Stimulated activated CD4-positive, alpha-beta T cell treated with anti-CD3 and anti-CD28 coated beads, Interleukin-1b, Interleukin-23, amount 100 ng/mL, for 24 hours (primary cell): ENCODE measurements around the gene PIGB.
"Not testable (repeated sequence)": the region's sequence is repeated elsewhere in the genome, so short reads cannot be mapped to it uniquely, and the experiment has no call there.

Experiments used
- DNase-seq, 4 experiments: peaks; one replicate each; pipeline ENCODE4 v3.0.0-alpha.2; 2020; ENCODE audit warnings: low read depth in 4 of 4, low spot score in 1 of 4

Gene PIGB

DNA sequence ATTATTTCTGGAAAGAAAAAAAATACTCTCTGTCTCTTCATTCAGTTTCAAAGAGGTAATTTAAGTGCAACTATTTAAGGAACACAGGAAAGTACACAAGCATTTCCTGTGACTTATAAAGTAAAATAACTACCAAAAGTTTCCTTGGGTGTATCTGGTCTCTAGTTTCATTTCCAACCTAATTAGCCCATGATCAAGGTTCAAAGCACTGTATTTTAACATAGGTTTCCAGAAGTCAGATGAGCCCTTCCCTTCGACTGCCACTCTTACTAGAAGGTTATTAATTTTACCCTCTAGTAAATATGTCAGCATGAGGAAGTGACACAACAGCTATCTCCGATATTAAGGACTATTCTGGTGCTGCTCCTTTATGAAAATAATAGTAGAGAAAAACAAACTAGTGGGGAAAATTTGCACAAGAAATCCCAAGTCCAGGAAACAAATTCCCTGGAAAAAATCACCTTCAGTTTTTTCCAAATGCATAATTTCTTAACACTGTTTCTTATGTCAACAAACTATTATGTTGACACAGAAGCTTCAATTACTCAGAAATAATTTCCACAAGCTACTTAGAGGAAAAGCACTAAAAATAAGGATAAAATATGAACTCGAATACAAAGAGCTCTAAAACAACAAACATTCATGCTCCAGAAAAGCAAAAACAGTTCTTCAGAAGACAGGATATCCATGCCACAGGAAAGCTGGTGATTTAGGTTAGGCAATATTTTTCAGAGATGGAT, 53.8 kb downstream of the PIGB start:
- no peak for DNase-seq

DNA sequence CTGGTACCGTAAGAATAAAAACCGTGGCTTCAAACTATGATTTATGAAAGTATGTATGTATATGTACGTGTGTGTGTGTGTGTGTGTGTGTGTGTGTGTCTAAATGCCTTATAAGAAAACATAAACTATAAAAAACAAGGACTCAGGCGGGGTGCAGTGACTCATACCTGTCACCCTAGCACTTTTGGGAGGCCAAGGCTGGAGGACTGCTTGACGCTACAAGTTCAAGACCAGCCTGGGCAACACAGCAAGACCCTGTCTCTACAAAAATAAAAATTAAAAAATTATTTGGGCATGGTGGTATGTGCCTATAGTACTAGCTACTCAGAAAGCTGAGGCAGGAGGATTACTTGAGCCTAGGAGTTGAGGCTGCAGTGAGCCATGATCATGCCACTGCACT, 60.1 kb downstream of the PIGB start:
- DNase-seq = no peak

DNA sequence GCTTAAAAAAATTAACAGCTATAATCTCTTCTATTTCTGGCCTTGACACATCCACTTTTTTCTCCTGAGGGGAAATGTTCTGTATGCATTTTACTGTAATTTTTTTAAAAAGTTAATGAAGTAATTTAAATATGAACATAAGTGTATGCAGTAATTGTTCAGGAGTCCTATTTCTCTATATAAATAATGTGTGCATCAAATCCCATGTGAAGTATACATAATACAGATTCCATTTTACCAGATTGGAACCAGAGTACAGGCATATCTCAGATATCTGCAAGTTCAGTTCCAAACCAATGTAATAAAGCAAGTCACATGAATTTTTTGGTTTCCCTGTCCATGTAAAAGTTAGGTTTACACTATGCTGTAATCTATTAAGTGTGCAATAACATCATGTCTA, 62.6 kb downstream of the PIGB start:
- no peak for DNase-seq

DNA sequence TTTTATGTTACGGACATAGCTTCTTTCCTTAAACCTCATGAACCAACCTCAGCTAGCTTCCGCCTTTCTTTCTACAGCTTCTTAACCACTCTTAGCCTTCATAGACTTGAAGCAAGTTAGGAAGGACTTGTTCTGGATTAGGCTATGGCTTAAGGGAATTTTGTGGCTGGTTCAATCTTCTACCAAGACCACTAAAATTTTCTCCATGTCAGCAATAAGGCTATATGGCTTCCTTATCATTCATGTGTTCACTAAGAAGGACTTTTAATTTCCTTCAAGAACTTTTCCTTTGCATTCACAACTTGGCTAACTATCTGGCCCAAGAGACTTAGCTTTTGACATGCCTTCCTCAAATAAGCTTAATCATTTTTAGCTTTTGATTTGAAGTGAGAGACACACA, 64.7 kb downstream of the PIGB start:
- DNase-seq = no peak

DNA sequence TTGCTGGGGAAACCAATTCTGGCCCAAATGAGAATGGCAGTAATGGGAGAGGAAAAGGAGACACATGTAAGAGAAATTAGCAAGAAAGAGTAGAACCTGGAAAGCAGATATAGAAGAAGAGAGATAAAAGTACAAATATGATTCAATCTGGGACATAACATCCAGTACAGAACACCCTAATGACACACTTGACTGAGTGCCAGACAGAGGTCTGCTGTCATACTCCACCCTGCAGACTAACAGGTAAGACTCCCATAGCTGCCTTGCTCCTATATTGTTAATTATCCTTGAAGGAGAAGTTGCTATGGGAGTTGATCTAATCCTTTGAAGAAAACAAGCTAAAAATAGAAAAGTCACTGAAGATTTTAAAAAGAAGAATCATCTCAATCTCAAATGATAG, 68.0 kb downstream of the PIGB start:
- DNase-seq = no peak

DNA sequence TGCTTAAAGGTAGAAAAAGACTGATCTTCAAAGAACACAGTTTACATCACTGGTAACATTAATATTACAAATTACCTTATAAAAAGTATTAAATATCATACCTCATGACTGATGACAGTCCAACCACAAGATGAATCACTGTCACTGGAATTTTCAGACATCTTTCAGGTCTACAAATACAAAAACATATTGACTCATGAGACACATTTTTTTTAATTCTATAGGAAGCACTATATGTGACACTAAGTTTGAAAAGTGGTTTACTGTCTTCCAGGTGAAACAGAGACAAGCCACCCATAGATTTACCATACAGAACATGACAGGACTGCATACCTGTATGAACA, 70.2 kb downstream of the PIGB start:
- no peak for DNase-seq

DNA sequence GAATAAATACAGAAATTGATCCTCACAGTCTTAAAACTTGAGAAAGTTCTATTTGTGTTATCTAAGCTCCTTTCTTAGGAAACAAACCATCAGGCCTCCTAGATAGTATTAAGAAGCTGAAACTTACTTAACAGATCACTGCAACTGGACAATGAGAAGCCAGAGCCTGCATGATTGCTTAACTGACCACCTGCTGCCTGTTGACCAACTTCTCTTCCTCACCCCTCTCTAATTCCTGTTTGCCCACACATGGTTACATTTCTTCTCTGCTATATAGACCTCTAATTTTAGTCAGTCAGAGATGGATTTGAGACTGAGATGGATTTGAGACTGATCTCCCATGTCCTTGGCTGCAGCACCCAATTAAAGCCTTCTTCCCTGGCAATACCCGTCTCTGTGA, 75.7 kb downstream of the PIGB start:
- DNase-seq = no peak

DNA sequence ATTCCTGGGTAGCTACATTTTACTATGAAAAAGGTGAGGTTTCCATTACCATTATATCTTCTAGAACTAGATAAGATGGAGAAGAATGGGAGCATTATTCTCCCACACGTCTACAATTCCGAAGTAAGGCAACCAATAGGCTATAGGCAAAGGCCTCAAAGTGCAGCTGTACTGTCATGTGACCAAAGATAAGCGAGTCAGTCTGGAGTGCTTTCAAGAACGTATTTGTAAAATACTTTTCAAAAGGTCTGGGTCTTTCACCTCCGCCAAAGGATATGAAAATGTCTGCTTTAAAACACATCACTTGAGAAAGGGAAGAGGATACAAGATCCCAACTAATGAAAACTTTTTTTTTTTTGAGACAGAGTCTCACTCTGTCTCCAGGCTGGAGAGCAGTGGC, 79.2 kb downstream of the PIGB start:
- no peak for DNase-seq

DNA sequence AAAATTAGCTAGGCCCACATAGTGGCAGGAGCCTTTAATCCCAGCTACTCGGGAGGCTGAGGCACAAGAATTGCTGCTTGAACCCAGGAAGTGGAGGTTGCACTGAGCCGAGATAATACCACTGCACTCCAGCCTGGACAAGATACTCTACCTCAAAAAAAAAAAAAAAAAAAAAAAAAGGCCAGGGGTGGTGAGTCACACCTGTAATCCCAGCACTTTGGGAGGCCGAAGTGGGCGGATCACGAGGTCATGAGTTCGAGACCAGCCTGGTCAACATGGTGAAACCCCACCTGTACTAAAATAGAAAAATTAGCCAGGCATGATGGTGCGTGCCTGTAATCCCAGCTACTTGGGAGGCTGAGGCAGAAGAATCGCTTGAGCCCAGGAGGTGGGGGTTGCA, 81.0 kb downstream of the PIGB start:
- DNase-seq = not testable (repeated sequence)

DNA sequence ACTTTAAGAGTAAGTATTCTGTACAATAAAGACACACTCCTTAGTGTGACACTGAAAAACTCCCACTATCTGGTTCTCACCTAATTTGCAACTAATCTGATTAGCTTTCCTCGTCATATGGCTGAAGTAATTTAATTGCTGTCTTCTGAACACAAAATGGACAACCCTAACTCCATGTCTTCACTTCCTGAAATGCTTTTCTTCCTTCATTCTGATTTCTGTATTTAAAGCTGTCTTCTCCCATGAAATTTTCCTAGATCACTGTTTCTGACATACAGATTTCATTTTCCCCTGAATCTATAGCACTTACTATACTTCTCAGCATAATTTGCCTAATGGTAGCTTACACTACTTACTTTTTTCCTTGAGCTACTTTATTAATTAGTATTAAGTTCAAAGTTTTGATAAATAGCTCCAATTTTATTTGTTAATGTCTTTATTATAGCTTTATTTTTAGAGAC, 82.8 kb downstream of the PIGB start:
- no peak for DNase-seq

DNA sequence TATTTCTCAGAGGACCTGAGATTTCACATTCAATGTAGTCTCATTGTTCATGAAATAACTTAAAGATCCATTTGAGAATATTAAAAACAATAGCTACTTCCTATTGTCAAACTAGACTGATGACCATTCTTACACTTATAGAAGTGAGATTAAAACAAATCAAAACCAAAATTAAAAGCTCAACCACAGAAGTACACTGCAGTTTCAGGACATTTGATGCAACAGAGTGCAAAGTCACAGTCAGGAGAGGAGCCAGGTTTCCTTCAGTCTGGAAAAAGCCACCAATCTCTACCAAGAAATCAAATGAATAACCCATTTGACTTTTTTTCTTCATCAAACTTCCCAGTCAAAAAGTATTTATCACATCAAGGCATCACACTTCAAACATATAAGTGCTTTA, 83.7 kb downstream of the PIGB start:
- DNase-seq = no peak

DNA sequence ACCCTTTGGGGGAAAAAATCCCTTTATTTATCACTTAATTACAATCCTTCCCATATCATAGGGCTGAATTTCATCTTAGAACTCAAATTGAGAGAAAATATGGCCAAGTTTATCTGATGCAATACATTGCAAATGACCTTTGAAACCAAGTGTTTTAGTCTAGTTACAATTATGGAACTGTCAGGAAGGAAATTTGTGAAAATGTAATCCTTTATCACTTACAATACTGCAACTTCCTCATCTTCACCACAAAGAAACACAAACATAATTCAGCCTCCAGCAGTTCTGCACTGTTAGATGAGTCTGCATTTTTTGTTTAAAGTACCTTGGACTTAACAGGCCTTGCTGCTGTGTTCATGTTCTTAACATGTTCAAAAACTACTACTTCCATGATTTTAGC, 84.5 kb downstream of the PIGB start:
- no peak for DNase-seq
